K562 (cell line): Measurements from ENCODE around the gene ZDHHC22. TPM values are rescaled to one million over a fixed set of nuclear protein-coding genes. Genes with fewer than 3 reads are reported as not detected.

Source experiments
- CBX5 ChIP-seq: IDR thresholded peaks from 2 replicates; pipeline ENCODE4 v1.6.1; 2014; ENCODE audit warnings: low read depth, borderline replicate concordance
- CTCFL ChIP-seq: IDR thresholded peaks from 2 replicates; pipeline ENCODE4 v1.6.1; 2011; ENCODE audit warnings: borderline replicate concordance, low read depth, mild to moderate bottlenecking, moderate library complexity, low read length; ENCODE audit not compliant: insufficient read depth, poor library complexity, severe bottlenecking
- EHMT2 ChIP-seq: fragments of 450-650 bp; IDR thresholded peaks from 2 replicates; pipeline ENCODE4 v1.6.1; 2018; ENCODE audit warnings: antibody characterized with exemption
- REST ChIP-seq, 2 experiments: fragments of 450-650 bp; formaldehyde crosslinking in 1 of 2; IDR thresholded peaks; 2 replicates each; pipeline versions ENCODE4 v1.4.0 to v1.6.1; 2014 to 2020; ENCODE audit warnings: mild to moderate bottlenecking in 2 of 2, borderline replicate concordance in 1 of 2, low read depth in 1 of 2
- SMC3 ChIP-seq: conservative IDR thresholded peaks from 2 replicates; pipeline ENCODE4 v1.6.1; 2011; ENCODE audit warnings: low read depth, low read length, improper control_type of control experiment; ENCODE audit not compliant: insufficient read depth
- ZNF79 ChIP-seq: fragments of 250-450 bp; sonication (Bioruptor Pico); IDR thresholded peaks from 2 replicates; pipeline ENCODE4 v1.4.0; 2020; ENCODE audit warnings: low read depth, mild to moderate bottlenecking, moderate library complexity
- polyA plus RNA-seq, 8 experiments: library from polyadenylated mRNA; depleted of rRNA in 4 of 8; stranded (reverse) in 5 of 8; unstranded in 3 of 8; fragments of >200 nt; fragmentation: Nextera tagmentation in 2 of 8; fragmentation: Illumina TruSeq in 1 of 8; extraction: Ambion mirVana in 2 of 8; extraction: Trizol in 1 of 8; gene quantifications; 2 replicates each; pipeline versions ENCODE4 v1.2.1 to v1.2.3, GENCODE V29; 2011 to 2014; ENCODE audit warnings: inconsistent platforms in 1 of 8, missing spikeins in 1 of 8
- total RNA-seq, 7 experiments: library from RNA; depleted of rRNA in 6 of 7; stranded (reverse); fragments of >200 nt in 6 of 7; fragmentation: Illumina TruSeq in 2 of 7; extraction: Trizol in 2 of 7; gene quantifications; 2 replicates each; pipeline versions ENCODE4 v1.2.1 to v1.2.3, GENCODE V29; 2011 to 2021; ENCODE audit warnings: low replicate concordance in 1 of 7
- TF ChIP-seq, protein P1 (sequence below): sonication (generic); formaldehyde crosslinking; IDR thresholded peaks from 2 replicates; pipeline ENCODE4 v1.8.0; 2023; ENCODE audit warnings: missing genetic modification reagents, mild to moderate bottlenecking, borderline replicate concordance

The ZDHHC22 gene
- total and polyA plus RNA-seq, 9 of the 15 experiments (the other 6 are each of a cell fraction or from before 2014, with no cell fraction given), result not detected

DNA sequence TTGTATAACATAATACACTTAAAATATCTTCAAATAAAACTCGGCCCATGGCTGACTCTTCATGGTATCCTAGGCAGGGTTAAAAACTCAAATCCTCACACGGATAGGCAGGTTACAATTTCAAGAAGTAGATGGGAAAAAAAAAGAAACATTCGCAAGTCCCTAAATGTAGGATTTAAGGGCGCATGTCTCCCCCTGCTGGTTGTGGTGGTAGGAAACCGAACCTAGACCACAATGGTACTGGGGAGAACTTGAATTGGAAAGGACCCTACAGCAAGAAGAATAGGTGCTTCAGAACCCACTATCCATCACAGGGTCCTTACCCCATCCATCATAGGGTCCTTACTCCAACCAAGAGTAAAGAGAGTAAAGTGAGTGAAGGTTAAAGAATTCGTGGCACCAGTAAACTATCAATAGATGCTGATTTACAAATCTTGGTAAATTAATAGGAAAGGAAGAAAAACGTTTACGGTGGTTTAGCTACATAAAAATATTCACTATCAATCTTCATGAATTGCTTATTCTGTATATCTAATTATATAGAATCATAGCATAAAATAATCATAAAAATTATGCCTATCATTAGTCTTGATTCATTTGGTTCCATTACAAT lies 46.8 kb downstream of the ZDHHC22 start (continued):
- TF ChIP-seq REST (IDR thresholded peaks at IDR 0.05; ENCODE audit: borderline replicate concordance), result peak; percentile 49; the same call in 1 of the 2 replicates
- TF ChIP-seq REST (CRISPR knock-in tag; IDR thresholded peaks at IDR 0.05; ENCODE audit: low read depth), result no peak
- TF ChIP-seq SMC3, result peak; percentile 77
- TF ChIP-seq CBX5, result no peak
- TF ChIP-seq CTCFL, result peak; percentile 47
- no peak for TF ChIP-seq ZNF79
- TF ChIP-seq, protein P1, sequence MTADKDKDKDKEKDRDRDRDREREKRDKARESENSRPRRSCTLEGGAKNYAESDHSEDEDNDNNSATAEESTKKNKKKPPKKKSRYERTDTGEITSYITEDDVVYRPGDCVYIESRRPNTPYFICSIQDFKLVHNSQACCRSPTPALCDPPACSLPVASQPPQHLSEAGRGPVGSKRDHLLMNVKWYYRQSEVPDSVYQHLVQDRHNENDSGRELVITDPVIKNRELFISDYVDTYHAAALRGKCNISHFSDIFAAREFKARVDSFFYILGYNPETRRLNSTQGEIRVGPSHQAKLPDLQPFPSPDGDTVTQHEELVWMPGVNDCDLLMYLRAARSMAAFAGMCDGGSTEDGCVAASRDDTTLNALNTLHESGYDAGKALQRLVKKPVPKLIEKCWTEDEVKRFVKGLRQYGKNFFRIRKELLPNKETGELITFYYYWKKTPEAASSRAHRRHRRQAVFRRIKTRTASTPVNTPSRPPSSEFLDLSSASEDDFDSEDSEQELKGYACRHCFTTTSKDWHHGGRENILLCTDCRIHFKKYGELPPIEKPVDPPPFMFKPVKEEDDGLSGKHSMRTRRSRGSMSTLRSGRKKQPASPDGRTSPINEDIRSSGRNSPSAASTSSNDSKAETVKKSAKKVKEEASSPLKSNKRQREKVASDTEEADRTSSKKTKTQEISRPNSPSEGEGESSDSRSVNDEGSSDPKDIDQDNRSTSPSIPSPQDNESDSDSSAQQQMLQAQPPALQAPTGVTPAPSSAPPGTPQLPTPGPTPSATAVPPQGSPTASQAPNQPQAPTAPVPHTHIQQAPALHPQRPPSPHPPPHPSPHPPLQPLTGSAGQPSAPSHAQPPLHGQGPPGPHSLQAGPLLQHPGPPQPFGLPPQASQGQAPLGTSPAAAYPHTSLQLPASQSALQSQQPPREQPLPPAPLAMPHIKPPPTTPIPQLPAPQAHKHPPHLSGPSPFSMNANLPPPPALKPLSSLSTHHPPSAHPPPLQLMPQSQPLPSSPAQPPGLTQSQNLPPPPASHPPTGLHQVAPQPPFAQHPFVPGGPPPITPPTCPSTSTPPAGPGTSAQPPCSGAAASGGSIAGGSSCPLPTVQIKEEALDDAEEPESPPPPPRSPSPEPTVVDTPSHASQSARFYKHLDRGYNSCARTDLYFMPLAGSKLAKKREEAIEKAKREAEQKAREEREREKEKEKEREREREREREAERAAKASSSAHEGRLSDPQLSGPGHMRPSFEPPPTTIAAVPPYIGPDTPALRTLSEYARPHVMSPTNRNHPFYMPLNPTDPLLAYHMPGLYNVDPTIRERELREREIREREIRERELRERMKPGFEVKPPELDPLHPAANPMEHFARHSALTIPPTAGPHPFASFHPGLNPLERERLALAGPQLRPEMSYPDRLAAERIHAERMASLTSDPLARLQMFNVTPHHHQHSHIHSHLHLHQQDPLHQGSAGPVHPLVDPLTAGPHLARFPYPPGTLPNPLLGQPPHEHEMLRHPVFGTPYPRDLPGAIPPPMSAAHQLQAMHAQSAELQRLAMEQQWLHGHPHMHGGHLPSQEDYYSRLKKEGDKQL (CRISPR knock-in tag), result no peak
- TF ChIP-seq EHMT2, result 0 out of 2 replicates have a peak, but pooled peaks have one; percentile 23
- TF ChIP-seq, all 486 proteins: peak for 9
